ENCODE measurements around the gene CD69.
"Not testable (repeated sequence)": the region's sequence is repeated elsewhere in the genome, so short reads cannot be mapped to it uniquely, and the experiment has no call there.

The CD69 gene

DNA sequence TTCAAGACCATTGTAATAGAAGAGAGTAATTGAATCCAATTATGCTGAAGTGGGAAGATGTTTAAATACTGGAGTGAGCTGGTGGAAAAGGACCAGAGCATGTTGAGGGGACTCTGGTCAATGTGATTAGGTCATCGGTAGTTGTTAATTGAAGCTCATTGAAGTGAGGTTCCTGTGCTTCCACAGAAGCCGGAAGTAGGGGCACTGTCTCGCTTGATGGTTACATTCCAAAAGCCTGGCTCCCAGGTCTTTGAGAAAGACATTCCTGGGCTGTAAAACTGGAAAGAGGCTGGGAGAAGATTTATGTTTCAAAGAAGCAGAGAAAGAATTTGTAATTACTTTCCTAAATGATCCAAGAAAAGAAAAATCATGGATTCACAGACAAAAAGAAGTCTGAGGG, 15.5 kb downstream of the CD69 start:
- DNase-seq: no peak

DNA sequence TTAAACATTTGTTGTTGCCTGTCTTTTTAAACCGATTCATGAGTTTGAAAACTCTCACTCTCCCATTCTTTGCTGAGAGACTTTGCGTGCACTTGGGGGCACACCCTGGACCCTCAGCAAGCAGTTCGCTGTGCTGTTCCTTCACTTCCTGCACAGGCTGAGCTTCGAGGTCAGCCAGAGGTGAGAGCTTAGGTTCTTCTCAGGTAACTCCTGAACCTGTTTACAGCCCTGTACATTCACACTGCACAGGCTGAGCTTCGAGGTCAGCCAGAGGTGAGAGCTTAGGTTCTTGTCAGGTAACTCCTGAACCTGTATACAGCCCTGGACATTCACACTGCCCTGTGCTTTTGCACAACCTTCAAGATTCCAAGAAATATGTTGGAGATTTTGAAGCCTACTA, 18.0 kb downstream of the CD69 start:
- no peak for DNase-seq

DNA sequence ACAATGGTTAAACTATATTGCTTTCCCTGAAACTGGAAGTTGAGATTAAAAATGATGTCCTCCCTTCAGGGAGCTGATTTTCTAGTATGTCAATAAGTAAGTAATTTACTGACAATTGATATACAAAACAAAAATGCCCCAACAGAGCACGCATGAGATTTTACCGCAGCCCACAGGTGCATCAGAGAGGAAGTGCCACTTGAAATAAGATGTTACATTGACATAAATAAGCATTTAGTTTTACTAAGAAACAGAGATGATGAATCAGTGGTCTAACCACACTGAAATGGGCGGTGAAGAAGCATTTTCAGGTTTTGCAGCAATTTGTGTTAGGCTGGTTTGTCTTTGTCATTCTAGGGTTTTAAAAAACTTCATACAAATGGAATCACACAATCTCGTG, 19.0 kb downstream of the CD69 start:
- DNase-seq: peak; percentile 92

DNA sequence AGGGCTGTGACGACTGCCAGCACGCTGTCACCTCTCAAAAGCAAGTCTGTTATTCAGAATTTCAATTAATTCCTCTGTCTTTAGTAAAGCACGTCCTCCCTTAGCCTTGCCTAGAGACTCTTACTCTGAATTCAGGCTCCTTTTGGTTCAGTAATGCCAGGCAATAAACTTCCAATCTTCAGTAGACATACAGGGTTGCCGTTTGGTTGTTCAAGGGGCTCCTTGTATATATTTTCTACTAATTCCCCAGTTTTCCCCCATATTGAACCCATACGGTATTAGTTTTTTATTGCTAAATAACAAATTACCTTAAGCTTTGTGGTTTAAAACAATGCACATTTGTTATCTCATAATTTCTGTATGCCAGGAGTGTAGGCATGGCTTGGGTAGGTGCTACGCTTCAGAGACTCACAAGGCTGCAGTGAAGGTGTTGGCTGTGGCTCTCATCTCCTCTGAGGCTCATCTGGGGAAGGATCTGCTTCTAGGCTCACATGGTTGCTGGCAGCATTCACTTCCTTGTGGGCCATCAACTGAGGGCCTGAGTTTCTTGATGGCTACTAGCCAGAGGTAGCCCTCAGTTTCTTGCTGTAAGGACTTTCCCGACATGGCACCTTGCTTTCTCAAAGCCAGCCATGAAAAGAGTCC, 20.5 kb downstream of the CD69 start:
- DNase-seq: no peak

DNA sequence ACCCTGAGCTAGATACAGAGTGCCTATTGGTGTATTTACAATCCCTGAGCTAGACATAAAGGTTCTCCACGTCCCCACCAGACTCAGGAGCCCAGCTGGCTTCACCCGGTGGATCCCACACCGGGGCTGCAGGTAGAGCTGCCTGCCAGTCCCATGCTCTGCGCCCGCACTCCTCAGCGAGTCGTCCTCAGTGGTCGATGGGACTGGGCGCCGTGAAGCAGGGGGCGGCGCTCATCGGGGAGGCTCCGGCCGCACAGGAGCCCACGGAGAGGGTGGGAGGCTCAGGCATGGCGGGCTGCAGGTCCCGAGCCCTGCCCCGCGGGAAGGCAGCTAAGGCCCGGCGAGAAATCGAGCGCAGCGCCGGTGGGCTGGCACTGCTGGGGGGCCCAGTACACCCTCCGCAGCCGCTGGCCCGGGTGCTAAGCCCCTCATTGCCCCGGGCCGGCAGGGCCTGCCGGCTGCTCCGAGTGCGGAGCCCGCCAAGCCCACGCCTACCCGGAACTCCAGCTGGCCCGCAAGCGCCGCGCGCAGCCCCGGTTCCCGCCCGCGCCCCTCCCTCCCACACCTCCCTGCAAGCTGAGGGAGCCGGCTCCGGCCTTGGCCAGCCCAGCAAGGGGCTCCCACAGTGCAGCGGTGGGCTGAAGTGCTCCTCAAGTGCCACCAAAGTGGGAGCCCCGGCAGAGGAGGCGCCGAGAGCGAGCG, 21.1 kb downstream of the CD69 start:
- not testable (repeated sequence) for DNase-seq

DNA sequence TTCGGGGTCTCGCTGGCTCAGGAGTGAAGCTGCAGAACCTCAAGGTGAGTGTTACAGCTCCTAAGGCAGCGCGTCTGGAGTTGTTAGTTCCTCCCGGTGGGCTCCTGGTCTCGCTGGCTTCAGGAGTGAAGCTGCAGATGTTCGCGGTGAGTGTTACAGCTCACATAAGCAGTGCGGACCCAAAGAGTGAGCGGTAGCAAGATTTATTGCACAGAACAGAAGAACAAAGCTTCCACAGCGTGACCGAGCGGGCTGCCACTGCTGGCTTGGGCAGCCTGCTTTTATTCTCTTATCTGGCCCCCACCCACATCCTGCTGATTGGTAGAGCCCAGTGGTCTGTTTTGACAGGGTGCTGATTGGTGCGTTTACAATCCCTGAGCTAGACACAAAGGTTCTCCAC, 21.8 kb downstream of the CD69 start:
- not testable (repeated sequence) for DNase-seq

DNA sequence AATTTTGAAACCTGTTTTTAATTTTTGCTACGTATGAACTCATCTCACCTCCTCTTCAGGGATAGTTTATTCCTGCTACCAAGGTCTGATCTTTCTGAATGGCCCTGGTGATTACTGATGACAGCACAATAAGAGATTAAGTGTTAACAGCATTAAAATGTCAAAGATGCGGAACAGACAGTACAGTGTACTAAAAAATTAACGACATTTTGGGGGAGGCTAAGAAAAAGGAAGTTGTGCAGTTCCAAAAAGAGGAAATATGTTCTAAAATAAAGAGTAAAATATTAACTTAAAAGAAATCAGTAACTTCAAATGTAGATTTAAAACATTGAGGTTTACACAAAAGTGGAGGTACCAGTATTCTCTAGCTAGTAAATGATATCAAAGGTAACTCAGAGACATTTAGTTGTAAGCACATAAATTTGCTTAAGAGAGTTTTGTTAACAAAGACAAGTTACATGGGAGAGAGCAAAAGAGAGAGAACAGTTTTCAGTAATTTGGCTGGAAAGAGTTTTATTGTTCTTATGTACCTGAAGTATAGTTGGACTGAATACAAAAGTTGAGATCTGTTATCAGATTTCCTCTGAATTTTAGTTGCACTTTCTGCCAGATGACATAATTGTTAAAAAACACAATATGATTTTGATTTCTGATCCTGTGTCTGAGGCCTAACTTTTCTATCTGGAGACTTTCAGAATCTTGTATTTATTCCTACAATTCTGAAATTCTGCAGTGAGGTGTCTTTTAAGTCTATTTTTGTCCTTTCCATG, 23.6 kb downstream of the CD69 start:
- DNase-seq: no peak

DNA sequence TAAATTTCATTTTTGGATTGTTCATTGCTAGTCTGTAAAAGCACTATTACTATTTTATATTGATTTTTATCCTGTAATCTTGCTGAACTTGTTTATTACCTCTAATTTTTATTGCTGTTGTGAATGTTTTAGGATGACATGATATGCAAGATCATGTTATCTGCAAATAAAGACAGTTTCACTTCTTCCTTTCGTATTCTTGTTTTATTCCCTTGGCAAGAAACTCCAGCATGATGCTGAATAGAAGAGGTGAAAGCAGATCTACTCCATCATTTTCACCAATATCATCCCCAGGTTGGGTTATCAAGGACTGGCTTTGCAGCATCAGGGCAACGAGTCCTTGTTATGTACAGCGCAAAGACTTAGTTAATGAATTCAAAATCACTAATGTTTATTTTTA, 25.1 kb downstream of the CD69 start:
- DNase-seq: no peak

DNA sequence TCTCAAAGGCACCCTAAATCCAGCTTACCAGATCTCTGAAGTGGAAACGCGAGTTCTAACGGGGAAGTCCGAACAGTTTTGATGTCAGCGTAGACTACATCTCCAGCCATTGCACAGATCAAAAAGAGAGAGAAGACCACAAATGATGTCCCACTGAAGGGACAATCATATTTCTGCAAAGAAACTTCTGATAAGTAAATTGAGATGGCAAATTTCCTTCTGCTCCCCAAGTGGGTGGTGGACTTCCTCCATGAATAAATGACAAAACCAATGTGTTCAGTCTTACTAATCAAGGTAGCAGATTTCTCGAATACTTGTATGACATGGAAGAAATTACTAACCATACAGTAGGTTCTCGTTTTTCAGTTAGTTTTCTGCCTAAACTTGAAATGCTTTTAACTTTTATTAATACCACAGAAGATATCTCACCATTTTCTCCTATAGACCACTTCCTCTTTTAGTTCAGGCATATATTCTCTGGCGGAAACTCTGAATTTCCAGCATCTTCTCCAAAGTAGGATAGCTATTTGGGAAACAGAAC, 27.7 kb downstream of the CD69 start, which contains the start of gene CLECL1:
Gene CLECL1 (minus strand): TSS at position 177 of the 541 bp plus-strand sequence.
- peak; percentile 69 for DNase-seq

DNA sequence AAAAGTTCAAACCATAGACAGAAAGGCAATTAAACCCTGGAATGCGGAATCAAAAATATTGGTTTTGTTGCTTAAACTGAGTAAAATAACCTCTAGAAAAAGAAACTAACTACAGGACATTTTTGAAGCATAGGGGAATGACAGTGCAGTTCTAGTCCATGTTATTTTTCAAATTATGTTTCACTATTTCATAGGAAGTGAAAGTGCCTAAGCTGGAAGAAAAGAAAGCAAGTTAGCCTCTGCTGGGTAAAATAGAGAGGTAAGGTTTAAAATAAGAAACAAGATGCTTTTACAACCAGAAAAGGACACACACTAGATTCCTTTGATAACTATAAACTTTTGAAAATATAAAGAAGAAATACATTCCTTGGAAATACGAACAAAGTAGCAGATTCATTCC, 28.9 kb downstream of the CD69 start:
- DNase-seq: peak; percentile 60

DNA sequence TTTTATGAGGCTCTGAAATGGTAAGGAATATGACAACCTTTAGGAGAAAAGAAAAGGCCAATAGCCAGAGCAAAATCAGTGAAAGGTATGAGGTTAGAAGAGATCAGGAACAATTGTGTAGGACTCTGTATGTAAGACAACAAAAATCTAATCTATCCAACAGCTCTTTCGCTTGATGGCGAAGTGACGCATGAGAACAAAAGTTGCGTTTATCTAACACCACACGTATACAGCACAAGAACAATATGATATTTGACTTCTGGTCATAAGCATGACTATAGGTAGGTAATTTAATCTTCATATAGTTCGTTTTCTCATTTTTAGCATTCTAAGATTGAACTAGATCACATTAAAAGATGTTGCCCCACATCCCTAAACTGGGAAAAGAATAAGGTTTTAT, 29.3 kb downstream of the CD69 start:
- no peak for DNase-seq

DNA sequence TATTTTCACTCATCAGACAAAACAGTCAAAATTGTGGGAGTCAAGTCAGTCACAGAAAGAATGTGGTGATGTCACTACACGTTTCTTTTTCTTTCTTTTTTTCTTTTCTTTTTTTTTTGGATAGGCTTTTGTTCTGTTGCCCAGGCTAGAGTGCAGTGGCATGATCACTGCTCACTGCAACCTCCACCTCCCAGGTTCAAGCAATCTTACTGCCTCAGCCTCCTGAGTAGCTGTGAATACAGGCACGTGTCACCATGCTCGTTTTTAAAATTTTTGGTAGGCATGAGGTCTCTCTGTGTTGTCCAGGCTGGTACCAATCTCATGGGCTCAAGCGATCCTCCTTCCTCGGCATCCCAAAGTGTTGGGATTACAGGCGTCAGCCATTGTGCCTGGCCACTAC, 30.1 kb downstream of the CD69 start:
- DNase-seq: no peak

DNA sequence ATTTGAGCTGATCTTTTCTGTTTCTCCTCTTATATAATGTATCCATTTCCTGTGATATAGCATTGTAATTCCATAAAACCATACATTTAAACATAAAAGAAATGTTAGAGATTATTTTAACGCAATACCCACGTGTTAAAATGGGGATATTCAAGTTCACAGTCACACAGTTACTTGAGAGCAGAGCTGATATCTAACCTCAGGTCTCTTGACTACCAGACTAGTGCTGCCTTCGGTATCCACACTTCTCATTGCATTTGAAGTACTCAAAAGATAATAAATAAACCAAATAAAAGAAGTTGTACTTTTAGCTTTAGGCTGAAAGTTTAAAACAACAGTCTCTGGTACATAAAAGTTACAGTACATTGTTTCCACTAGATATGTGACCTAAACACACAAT, 30.7 kb downstream of the CD69 start:
- DNase-seq: no peak

DNA sequence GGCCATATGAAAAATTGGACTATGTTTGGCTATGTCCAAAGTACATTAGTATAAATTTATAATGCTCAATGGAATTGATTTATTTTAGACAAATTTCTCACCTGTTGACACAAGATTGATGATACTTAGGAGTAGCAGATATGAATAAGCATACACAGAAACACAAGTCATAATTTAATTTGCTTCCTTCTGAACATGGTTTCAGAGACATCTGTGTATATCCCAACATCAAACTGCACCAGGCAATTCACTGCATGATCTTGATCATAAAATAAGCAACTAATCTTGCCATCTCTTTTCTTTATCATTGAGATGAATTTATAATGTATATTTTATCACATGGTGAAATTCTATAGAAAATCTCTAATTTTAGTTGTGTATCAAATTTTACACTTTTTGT, 31.6 kb downstream of the CD69 start:
- no peak for DNase-seq

DNA sequence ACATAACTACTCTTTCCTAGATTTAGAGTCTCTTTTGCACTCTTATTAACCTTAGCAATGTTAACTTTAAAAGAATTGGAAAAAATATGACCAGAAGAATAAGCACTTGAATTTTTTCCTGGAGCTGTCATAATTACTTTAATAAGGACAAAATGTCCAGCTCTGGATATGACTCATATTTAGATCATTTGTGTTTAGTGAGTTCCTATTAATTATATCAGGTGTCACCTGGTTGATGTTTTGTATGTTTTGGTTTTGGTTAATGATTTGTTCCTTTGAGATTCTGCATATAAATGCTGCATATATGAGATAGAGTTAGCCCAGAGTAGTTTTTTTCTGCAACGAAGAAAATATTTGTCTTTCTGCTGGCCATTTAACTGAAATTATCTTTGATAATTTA, 32.9 kb downstream of the CD69 start:
- DNase-seq: no peak

DNA sequence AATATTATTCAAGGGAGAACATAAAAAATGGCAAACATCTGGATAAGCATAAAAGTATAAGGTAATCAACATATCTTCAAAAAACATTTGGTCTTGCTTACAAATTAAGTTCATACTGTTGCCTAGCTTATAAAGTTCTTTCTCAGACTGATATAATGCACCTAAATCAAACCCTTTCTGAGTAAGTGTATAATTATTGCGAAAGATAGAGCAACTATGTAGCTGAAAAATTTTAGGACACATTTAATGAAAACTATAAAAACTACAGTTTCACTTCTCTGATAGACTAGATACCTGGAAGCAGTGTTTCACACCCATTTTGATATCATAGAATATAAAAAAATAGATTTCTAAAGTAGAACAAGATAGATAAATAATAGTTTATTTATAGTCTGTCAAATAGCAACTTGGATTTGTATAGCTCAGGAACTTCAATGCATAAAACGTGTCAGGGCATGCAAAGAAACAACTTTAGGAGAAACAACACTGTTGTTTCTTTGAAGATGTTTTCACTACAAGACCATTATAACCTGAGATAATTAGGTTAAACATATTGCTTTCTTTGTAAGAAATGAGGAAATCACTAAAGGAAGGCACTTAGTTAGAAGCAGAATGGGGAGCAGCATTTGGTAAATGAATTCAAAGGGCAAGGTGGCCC, 35.4 kb downstream of the CD69 start:
- DNase-seq: no peak

DNA sequence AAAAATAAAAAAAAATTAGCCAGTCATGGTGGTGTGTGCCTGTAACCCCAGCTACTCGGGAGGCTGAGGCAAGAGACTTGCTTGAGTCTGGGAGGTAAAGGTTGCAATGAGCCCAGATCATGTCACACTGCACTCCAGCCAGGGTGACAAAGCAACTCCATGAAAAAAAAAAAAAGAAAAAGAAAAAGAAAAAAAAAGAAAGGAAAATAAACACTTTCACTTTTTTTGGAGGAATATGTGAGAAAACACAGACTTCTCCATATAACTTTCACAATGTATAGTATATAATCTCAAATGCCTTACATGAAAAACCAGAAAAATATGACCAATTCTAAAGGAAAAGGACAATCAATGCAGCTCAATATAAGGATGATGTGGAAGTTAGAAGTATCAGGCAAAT, 36.7 kb downstream of the CD69 start:
- DNase-seq: no peak

DNA sequence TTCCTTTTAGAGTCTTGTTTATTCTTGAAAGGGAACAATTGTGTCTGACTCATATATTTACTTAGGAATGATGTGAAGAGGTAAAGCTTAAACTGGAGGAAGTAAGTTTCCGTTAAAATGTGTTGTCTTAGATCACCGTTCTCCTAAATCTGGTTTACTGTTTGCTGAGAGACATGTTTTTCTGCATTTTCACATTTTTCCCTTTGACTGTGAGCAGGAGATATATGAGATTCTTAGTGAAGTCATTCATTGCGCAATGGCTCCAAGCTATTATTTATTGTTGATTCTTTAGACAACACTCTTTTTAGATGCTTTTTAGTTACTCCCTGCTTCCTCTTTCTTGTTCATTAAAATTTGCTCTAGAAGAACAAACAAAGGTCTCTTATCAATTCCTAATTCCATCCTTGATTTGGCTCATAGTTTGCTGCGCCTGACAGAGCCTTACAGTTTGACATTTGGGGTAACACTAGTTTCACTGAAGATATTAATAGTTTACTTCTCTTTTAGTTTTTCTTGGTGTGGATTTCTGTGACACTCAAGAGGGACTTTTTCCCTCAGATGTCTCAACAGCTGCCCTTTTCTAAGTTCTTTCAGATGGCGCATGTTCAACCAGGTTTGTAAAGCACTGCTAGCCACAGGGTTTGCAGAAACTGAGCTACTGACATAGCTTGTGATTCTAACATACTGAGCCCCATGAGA, 39.2 kb downstream of the CD69 start:
- no peak for DNase-seq

DNA sequence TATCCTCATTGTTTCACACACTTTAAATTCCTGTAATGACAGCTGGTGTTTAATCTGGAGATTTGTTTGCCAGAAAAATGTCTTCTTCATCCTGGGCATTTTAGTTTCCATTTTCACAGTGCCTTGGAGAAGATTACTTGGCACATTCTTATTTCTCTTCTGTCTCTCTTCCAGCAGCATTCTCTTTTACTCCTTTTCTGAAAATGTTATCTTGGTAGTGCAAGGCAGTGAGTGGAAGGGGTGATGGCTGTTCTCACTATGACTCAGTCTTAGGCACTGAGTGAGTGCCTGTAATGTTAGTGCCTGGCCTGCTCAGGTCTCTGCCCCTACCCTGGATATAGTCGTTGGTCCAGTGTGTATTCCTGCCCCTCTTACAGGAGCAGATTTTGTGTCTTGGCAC, 40.9 kb downstream of the CD69 start:
- peak; percentile 59 for DNase-seq

DNA sequence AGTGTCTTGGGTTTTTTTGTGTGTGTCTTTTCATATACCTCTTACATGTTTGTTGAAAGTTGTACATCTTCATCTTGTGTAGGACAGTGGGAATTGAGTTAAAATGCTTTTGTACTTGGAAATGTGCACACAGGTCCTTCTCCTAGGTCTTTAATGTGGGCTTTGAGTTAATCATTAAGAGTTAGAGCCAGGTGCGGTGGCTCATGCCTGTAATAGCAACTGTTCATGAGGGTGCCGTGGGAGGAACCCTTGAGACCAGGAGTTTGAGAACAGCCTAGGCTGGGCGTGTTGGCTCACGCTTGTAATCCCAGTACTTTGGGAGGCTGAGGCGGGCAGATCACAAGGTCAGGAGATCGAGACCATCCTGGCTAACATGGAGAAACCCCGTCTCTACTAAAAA, 41.7 kb downstream of the CD69 start:
- no peak for DNase-seq

DNA sequence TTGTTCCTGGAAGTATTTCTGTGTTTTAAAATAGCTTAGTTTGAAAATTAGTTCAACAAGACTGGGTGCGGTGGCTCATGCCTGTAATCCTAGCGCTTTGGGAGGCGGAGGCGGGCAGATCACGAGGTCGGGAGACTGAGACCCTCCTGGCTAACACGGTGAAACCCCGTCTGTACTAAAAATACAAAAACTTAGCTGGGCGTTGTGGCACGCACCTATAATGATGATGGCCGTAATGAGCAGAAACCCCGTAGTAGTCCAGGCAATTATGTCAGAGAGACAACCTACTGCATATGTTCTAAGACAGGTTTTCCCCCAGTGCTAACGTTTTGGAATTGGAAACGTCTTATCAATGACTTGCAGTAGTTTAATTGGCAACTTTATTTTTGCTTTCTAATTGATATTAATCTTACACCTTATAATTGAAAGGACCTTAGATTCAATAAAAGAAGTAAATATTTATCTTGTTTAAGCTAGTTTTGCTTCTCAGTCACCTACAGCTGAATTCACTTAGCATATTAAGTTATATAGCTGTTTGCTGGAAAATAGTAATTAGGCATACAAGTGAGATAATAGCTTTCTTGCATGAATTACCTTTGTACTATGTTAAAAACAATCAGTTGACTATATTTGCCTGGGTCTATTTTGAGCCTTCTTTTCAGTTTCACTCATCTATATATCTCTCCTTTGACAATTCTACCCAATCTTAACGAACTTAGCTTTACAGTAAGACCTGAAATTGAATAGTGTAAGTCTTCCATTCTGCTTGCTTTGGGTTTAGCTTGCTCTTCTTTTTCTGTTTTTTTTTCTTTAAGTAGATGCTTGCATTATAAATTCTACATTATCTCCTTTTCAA, 43.4 kb downstream of the CD69 start:
- no peak for DNase-seq

All from activated CD4-positive, alpha-beta T cell treated with anti-CD3 and anti-CD28 coated beads, Interleukin-2, amount 50 U/mL, for 16 hours (primary cell).